Measurements from ENCODE around the gene ELOB. TPM values are rescaled to one million over a fixed set of nuclear protein-coding genes. Genes with fewer than 3 reads are reported as not detected.

The ELOB gene
- total and polyA plus RNA-seq, 2 of the 13 experiments (the other 11 are each of a cell fraction or from before 2014, with no cell fraction given) = 208 to 225 TPM

DNA sequence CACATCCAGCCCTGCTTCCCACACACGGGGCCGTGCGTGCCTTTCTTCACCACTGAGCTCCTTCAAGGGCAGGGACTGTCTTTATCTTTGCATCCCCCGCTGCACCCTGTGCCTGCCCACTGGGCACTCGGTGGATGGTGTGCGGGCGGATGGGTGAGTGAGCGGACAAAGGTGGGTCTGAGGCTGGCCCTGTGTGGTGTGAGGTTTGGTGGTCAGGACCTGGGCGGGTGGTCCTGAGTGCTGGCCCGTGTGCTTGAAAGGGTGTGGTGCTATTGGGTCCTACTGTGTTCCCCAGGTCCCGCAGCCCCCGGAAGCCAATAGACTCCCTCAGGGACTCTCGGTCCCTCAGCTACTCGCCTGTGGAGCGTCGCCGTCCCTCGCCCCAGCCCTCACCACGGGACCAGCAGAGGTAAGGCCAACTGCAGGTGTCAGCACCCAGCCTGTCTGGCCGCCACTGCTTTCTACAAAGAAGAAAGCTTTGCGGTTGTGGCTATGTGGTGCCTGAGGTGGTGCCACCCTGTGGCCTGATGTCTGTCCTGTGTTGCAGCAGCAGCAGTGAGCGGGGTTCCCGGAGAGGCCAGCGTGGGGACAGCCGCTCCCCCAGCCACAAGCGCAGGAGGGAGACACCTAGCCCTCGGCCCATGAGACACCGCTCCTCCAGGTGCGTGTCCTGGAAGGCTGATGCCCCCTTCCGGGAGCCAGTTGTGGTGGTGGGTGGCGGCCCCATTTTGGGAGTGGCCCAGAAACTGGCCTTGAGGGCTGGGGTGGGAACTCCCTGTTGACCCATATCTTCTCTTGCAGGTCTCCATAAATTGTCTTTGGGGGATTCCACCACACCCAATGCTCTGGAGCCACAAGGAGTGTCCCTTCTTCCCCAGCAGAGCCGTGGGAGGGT lies 6.8 kb downstream of the ELOB start (continued):
- no peak for TF ChIP-seq ZSCAN25 (CRISPR knock-in tag; IDR thresholded peaks at IDR 0.05)
- no peak for TF ChIP-seq ZNF577 (CRISPR knock-in tag; IDR thresholded peaks at IDR 0.05; ENCODE audit: borderline replicate concordance, low read depth)
- TF ChIP-seq, protein P1, sequence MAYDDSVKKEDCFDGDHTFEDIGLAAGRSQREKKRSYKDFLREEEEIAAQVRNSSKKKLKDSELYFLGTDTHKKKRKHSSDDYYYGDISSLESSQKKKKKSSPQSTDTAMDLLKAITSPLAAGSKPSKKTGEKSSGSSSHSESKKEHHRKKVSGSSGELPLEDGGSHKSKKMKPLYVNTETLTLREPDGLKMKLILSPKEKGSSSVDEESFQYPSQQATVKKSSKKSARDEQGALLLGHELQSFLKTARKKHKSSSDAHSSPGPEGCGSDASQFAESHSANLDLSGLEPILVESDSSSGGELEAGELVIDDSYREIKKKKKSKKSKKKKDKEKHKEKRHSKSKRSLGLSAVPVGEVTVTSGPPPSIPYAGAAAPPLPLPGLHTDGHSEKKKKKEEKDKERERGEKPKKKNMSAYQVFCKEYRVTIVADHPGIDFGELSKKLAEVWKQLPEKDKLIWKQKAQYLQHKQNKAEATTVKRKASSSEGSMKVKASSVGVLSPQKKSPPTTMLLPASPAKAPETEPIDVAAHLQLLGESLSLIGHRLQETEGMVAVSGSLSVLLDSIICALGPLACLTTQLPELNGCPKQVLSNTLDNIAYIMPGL (CRISPR knock-in tag; IDR thresholded peaks at IDR 0.05; ENCODE audit: borderline replicate concordance in 1 of 2, low read depth in 1 of 2) = no peak
- no peak for TF ChIP-seq AHDC1 (CRISPR knock-in tag; IDR thresholded peaks at IDR 0.05; ENCODE audit: borderline replicate concordance)
- TF ChIP-seq, protein P2, sequence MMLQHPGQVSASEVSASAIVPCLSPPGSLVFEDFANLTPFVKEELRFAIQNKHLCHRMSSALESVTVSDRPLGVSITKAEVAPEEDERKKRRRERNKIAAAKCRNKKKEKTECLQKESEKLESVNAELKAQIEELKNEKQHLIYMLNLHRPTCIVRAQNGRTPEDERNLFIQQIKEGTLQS (CRISPR knock-in tag; IDR thresholded peaks at IDR 0.05) = no peak
- TF ChIP-seq RBM39 (IDR thresholded peaks at IDR 0.05; ENCODE audit: low read depth, low read length, poor library complexity, severe bottlenecking) = peak; percentile 55
- TF ChIP-seq, protein P3, sequence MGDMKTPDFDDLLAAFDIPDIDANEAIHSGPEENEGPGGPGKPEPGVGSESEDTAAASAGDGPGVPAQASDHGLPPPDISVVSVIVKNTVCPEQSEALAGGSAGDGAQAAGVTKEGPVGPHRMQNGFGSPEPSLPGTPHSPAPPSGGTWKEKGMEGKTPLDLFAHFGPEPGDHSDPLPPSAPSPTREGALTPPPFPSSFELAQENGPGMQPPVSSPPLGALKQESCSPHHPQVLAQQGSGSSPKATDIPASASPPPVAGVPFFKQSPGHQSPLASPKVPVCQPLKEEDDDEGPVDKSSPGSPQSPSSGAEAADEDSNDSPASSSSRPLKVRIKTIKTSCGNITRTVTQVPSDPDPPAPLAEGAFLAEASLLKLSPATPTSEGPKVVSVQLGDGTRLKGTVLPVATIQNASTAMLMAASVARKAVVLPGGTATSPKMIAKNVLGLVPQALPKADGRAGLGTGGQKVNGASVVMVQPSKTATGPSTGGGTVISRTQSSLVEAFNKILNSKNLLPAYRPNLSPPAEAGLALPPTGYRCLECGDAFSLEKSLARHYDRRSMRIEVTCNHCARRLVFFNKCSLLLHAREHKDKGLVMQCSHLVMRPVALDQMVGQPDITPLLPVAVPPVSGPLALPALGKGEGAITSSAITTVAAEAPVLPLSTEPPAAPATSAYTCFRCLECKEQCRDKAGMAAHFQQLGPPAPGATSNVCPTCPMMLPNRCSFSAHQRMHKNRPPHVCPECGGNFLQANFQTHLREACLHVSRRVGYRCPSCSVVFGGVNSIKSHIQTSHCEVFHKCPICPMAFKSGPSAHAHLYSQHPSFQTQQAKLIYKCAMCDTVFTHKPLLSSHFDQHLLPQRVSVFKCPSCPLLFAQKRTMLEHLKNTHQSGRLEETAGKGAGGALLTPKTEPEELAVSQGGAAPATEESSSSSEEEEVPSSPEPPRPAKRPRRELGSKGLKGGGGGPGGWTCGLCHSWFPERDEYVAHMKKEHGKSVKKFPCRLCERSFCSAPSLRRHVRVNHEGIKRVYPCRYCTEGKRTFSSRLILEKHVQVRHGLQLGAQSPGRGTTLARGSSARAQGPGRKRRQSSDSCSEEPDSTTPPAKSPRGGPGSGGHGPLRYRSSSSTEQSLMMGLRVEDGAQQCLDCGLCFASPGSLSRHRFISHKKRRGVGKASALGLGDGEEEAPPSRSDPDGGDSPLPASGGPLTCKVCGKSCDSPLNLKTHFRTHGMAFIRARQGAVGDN (CRISPR knock-in tag; IDR thresholded peaks at IDR 0.05) = peak; percentile 25; the same call in 1 of the 2 replicates

Data from HepG2 (cell line).